ENCODE results near the gene PCNX2.

The PCNX2 gene

DNA sequence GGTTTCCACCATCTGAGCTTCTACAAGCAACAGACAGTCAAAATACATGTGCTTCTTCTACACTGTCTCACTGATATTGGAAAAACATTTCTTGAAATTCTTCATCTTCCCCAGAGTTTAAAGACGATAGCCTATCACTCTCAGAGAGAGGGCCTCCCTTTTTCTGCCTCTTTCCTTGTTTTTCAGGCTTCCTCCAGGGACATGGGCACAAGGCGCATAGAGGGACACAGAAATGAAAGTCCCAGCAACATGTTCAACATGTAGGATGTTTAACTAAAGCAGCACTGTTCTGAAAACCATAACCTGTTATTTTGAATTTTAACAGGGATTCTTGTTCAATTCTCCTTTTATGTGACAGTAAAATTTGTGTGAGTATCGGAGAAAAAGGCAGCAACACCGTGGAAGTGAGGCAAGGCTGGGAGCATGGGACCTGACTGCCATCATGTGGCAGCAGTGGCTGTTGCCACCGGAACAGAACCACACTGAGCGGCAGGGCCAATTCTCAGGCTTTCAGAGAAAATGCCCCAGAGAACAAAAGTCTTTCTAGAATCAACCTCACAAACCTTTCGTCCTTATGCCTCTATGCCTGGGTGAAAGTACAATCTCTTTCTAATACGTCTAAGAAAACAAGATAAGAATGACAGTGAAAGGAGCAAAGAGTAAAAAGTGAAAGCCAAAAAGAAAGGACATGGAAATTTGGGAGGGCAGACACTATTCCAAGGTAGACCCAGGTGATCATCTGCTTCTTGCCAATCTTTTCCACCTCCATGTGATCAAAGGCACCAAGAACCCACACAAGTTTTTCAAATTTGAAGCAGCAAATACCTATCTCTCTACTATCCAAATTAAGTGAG lies 54.5 kb downstream of the PCNX2 start (continued):
- TF ChIP-seq TRIM28 (IDR thresholded peaks at IDR 0.05; ENCODE audit: borderline replicate concordance, low read length) (no peak), ZNF16 (tag by site-specific recombination; IDR thresholded peaks at IDR 0.05; ENCODE audit: low read depth) (no peak), ZNF843 (tag by site-specific recombination; IDR thresholded peaks at IDR 0.05) (no peak), ZNF24 (tag by site-specific recombination; IDR thresholded peaks at IDR 0.05) (peak; percentile 35; the same call in 1 of the 2 replicates), SALL2 (tag by site-specific recombination; IDR thresholded peaks at IDR 0.05; ENCODE audit: borderline replicate concordance) (no peak), ZNF155 (tag by site-specific recombination; IDR thresholded peaks at IDR 0.05) (no peak), GLIS1 (tag by site-specific recombination; IDR thresholded peaks at IDR 0.05) (no peak), SP7 (tag by site-specific recombination; IDR thresholded peaks at IDR 0.05) (0 out of 2 replicates have a peak, but pooled peaks have one; percentile 5), KLF9 (tag by site-specific recombination; IDR thresholded peaks at IDR 0.05; ENCODE audit: low read depth) (no peak), ZNF776 (tag by site-specific recombination; IDR thresholded peaks at IDR 0.05; ENCODE audit: borderline replicate concordance) (no peak), SCRT2 (tag by site-specific recombination; IDR thresholded peaks at IDR 0.05) (peak; percentile 69; the same call in 1 of the 2 replicates), ZNF664 (tag by site-specific recombination; IDR thresholded peaks at IDR 0.05) (no peak), ZNF571 (tag by site-specific recombination; IDR thresholded peaks at IDR 0.05) (no peak), ZFP69B (tag by site-specific recombination; IDR thresholded peaks at IDR 0.05) (peak; percentile 21; the same call in 1 of the 2 replicates), ZFP3 (tag by site-specific recombination; IDR thresholded peaks at IDR 0.05; ENCODE audit: low read depth) (no peak), ZNF791 (tag by site-specific recombination; IDR thresholded peaks at IDR 0.05) (no peak), ZNF623 (tag by site-specific recombination; IDR thresholded peaks at IDR 0.05) (no peak), ZNF19 (tag by site-specific recombination; IDR thresholded peaks at IDR 0.05; ENCODE audit: low read depth) (no peak), BCL11A (tag by site-specific recombination; IDR thresholded peaks at IDR 0.05; ENCODE audit: low read depth) (no peak), GFI1B (tag by site-specific recombination; IDR thresholded peaks at IDR 0.05) (no peak), ZNF426 (tag by site-specific recombination; IDR thresholded peaks at IDR 0.05) (no peak), PRDM1 (tag by site-specific recombination; IDR thresholded peaks at IDR 0.05) (peak; percentile 99), TCF7L2 (IDR thresholded peaks at IDR 0.05; ENCODE audit: borderline replicate concordance, low read depth, low read length) (no peak), ZSCAN30 (tag by site-specific recombination; IDR thresholded peaks at IDR 0.05) (peak; percentile 86; the same call in 1 of the 2 replicates), ZNF214 (tag by site-specific recombination; IDR thresholded peaks at IDR 0.05; ENCODE audit: borderline replicate concordance) (no peak), ZFP37 (tag by site-specific recombination; IDR thresholded peaks at IDR 0.05) (0 out of 2 replicates have a peak, but pooled peaks have one; percentile 13), ZNF600 (tag by site-specific recombination; IDR thresholded peaks at IDR 0.05) (no peak), ZNF585B (tag by site-specific recombination; IDR thresholded peaks at IDR 0.05) (no peak), ZNF596 (tag by site-specific recombination; IDR thresholded peaks at IDR 0.05) (no peak), ZNF677 (tag by site-specific recombination; IDR thresholded peaks at IDR 0.05) (no peak), ZBTB1 (tag by site-specific recombination; IDR thresholded peaks at IDR 0.05) (no peak)
- TF ChIP-seq, protein P1, sequence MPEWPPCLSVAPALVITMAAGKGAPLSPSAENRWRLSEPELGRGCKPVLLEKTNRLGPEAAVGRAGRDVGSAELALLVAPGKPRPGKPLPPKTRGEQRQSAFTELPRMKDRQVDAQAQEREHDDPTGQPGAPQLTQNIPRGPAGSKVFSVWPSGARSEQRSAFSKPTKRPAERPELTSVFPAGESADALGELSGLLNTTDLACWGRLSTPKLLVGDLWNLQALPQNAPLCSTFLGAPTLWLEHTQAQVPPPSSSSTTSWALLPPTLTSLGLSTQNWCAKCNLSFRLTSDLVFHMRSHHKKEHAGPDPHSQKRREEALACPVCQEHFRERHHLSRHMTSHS (tag by site-specific recombination; IDR thresholded peaks at IDR 0.05) = no peak
- TF ChIP-seq, protein P2, sequence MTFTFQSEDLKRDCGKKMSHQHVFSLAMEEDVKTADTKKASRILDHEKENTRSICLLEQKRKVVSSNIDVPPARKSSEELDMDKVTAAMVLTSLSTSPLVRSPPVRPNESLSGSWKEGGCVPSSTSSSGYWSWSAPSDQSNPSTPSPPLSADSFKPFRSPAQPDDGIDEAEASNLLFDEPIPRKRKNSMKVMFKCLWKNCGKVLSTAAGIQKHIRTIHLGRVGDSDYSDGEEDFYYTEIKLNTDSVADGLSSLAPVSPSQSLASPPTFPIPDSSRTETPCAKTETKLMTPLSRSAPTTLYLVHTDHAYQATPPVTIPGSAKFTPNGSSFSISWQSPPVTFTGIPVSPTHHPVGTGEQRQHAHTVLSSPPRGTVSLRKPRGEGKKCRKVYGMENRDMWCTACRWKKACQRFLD (tag by site-specific recombination; IDR thresholded peaks at IDR 0.05) = no peak
- TF ChIP-seq, protein P3, sequence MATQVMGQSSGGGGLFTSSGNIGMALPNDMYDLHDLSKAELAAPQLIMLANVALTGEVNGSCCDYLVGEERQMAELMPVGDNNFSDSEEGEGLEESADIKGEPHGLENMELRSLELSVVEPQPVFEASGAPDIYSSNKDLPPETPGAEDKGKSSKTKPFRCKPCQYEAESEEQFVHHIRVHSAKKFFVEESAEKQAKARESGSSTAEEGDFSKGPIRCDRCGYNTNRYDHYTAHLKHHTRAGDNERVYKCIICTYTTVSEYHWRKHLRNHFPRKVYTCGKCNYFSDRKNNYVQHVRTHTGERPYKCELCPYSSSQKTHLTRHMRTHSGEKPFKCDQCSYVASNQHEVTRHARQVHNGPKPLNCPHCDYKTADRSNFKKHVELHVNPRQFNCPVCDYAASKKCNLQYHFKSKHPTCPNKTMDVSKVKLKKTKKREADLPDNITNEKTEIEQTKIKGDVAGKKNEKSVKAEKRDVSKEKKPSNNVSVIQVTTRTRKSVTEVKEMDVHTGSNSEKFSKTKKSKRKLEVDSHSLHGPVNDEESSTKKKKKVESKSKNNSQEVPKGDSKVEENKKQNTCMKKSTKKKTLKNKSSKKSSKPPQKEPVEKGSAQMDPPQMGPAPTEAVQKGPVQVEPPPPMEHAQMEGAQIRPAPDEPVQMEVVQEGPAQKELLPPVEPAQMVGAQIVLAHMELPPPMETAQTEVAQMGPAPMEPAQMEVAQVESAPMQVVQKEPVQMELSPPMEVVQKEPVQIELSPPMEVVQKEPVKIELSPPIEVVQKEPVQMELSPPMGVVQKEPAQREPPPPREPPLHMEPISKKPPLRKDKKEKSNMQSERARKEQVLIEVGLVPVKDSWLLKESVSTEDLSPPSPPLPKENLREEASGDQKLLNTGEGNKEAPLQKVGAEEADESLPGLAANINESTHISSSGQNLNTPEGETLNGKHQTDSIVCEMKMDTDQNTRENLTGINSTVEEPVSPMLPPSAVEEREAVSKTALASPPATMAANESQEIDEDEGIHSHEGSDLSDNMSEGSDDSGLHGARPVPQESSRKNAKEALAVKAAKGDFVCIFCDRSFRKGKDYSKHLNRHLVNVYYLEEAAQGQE (tag by site-specific recombination; IDR thresholded peaks at IDR 0.05) = no peak
- TF ChIP-seq, protein P4, sequence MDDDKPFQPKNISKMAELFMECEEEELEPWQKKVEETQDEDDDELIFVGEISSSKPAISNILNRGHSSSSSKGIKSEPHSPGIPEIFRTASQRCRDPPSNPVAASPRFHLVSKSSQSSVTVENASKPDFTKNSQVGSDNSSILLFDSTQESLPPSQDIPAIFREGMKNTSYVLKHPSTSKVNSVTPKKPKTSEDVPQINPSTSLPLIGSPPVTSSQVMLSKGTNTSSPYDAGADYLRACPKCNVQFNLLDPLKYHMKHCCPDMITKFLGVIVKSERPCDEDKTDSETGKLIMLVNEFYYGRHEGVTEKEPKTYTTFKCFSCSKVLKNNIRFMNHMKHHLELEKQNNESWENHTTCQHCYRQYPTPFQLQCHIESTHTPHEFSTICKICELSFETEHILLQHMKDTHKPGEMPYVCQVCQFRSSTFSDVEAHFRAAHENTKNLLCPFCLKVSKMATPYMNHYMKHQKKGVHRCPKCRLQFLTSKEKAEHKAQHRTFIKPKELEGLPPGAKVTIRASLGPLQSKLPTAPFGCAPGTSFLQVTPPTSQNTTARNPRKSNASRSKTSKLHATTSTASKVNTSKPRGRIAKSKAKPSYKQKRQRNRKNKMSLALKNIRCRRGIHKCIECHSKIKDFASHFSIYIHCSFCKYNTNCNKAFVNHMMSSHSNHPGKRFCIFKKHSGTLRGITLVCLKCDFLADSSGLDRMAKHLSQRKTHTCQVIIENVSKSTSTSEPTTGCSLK (tag by site-specific recombination; IDR thresholded peaks at IDR 0.05) = no peak
